ENCODE data around the gene ZBTB7C.

GRCh38 chr18:48123324-48123723, 285.9 kb downstream of the ZBTB7C start:
- TF ChIP-seq, protein P1, sequence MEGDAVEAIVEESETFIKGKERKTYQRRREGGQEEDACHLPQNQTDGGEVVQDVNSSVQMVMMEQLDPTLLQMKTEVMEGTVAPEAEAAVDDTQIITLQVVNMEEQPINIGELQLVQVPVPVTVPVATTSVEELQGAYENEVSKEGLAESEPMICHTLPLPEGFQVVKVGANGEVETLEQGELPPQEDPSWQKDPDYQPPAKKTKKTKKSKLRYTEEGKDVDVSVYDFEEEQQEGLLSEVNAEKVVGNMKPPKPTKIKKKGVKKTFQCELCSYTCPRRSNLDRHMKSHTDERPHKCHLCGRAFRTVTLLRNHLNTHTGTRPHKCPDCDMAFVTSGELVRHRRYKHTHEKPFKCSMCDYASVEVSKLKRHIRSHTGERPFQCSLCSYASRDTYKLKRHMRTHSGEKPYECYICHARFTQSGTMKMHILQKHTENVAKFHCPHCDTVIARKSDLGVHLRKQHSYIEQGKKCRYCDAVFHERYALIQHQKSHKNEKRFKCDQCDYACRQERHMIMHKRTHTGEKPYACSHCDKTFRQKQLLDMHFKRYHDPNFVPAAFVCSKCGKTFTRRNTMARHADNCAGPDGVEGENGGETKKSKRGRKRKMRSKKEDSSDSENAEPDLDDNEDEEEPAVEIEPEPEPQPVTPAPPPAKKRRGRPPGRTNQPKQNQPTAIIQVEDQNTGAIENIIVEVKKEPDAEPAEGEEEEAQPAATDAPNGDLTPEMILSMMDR (conservative IDR thresholded peaks at IDR 0.05; ENCODE audit: low read length) = no peak
- TF ChIP-seq EZH2phosphoT487 (IDR thresholded peaks at IDR 0.05; ENCODE audit: borderline replicate concordance) = no peak

All from Loucy (cell line).